GM21381 (cell line): Measurements from ENCODE around the gene DGLUCY.
"Not testable (repeated sequence)": the region's sequence is repeated elsewhere in the genome, so short reads cannot be mapped to it uniquely, and the experiment has no call there.

Experiments
- ATAC-seq: cut with Tn5 transposase; IDR thresholded peaks from one replicate; pipeline ENCODE4 v1.9.1; 2021; ENCODE audit warnings: mild to moderate bottlenecking, moderate library complexity; ENCODE audit not compliant: unreplicated experiment

Gene DGLUCY

DNA sequence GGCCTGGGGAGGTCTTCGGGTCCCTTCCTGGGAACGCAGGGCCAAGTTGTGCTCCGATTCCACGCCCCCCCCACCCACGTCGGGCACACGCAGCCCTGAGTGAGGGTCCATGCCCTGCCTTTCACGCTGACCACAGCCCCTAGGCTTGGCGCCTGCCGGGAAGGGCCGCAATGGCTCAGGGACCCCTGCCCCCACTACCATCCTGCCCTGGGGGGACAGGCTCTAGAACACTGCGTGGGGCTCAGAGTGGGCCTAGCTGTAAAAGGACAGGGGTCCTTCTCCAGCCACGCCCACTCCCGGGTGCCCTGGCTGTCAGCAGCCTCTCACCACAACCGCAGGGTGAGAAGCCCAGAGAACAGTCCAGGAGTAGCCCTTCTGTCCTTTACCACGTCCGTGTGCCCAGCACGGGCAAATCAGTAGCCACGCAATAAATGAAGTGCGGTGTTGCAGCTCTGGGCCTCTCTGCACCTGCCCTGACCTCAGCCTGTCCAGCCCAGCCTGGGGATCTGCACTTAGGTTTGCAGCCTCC lies 140.0 kb downstream of the DGLUCY start:
- ATAC-seq, result no peak

DNA sequence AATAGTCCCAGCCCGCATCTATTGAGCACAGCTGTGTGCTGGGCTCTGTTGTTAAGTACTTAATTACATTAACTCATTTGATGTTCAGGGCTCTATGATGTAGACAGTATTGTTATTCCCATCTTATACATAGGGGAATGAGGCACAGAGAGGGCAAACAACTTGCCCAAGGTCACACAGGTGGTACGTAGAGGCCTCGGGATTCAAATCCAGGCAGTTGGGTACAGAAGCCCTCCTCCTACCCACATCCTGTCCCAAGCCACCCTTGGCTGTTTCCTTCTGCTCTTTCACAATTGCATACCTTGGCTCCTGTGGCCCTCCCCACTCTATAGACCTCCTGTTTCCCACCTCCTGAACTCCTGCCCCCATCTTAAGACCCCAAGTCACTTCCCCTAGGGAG lies 140.6 kb downstream of the DGLUCY start:
- no peak for ATAC-seq

DNA sequence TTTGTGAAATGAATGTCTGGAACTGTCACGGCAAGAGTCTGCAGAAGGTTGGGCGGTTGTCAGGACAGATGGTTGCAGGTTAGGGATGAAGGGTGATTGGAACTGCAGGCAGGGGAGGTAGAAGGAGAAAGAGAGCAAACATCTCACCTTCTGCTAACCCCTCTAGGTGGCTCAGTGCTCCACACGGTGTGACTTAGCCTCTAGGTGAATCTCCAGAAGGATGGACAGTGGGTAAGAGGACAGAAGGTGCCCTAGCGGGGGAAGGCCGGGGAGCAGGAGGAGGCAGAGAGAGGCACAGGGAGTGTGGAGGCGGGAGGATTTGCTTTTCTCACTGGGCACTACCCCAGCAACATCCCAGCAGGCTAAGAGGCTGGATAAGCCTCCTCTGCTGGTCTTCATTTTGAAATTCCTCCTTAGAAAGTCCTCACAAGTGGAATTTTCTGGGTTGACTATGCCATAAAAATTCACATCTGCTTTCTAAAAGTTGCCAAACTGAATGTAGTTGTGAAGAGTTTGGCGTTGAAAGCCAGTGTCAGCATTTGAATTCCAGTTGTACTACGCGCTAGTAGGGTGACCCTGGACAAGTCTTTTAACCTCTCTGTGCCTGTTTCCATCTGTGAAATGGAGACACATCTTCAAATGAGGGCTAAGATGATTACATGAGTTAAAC lies 141.3 kb downstream of the DGLUCY start:
- no peak for ATAC-seq

DNA sequence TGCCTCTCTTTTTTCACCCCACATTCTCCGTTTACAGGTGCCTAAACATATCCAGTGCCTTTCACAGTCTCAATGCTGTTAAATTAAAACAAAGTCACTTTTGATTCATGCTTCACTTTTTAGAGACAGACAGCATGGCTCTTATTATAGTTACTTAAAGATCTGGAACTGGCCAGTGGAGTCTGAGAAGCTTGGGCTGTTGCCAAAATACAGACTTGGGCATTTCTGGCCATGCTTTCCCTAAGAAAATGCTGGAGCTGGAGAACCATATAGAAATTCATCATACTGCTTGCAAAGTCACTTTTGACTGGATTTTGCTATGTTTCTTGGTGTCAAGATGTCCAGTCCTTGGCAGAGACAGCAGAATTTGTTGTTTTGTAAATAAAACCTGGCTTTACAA lies 142.8 kb downstream of the DGLUCY start:
- ATAC-seq, result no peak

DNA sequence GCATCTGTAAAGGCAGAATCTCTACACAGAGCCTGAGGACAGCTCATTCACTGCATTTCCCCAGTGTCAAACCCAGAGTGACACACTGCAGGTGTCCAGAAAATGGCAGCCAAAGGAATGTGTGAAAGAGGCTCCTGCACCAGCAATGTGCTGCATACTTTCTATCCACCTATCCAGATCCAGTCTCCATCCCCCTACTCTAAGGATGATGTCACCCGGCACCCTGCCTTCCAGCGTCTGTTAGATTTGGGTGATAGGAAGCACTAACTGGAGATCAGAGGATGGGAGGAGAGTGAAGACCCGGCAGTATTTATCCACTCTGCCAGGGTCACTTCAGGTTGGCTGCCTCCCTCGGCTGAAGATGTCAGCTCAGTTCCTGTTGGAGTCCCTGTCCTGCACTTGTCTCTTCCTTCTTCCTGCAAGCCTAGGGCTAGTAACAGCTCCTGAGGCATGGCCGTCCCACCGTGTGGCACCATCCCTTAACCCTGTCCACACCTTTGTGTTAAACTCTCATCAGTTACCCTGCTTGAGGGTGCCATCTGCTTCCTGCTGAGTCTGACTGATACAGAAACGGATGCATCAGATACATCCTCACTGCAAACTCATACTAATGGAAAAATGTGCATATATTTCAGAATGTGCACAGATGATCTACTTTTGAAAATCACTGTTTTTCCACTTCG lies 143.6 kb downstream of the DGLUCY start:
- no peak for ATAC-seq

DNA sequence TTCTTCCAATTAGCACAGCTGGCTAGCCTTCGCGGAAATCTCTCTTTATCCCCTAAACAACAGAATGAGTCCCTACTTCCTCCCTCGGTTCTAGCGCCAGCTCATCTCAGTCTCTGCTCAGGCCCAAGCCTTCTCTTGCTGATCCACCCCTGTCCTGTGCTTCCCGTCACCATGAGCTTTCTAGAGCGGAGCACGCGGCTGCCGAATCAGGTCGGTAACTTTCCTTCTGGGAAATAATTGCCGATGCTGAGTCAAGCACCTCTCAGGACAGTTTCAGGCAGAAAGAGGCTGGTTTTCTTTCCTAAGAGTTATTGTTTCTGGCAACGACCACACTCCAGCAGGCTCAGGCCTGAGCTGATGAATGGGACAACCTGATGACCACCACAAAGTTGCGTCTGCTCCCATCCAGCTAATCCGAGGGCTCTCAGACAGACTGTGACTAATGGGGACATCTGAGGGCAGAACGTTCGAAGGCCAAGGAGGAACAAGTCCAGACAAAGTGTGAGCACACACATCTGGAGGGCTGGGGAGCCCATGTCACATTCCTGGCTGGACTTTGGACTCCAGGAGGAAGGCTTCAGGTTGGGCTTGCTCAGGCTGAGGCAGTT lies 144.2 kb downstream of the DGLUCY start:
- ATAC-seq, result no peak

DNA sequence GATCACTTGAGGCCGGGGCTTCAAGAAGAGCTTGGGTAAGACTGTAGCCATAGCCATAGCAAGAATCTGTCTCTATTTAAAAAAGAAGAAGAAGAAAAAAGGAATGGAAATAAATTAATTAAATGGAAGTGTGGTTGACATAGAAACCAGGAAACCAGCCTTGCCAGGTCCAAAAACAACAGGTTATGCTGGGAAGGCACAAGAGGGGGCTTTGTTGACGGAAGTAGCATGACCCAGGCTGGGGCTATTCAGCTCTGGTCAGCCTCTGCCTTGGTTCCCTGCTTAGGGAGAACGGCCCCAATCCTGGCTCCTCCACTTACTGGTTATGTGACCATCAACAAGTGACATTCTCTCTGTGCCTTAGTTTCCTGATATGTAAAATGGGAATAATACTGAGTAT lies 145.0 kb downstream of the DGLUCY start:
- ATAC-seq, result no peak

DNA sequence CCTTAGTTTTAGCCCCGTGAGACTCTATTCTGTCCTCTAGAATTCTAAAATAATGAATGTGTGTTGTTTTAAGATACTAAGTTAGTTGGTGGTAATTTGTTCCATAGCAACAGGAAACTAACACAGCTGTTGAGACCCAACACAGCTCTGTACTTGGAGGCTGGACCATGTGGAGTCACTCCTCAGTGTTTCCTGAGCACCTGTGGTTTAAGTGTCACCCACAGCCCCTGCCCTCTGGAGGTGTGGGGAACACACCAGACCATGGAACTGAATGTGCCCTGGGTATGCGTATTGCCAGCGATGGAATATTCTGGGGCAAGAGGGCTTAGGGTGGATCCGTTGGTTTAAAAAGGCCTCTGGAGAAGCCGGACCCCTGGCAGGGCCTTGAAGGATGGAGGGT lies 147.2 kb downstream of the DGLUCY start:
- ATAC-seq, result no peak

DNA sequence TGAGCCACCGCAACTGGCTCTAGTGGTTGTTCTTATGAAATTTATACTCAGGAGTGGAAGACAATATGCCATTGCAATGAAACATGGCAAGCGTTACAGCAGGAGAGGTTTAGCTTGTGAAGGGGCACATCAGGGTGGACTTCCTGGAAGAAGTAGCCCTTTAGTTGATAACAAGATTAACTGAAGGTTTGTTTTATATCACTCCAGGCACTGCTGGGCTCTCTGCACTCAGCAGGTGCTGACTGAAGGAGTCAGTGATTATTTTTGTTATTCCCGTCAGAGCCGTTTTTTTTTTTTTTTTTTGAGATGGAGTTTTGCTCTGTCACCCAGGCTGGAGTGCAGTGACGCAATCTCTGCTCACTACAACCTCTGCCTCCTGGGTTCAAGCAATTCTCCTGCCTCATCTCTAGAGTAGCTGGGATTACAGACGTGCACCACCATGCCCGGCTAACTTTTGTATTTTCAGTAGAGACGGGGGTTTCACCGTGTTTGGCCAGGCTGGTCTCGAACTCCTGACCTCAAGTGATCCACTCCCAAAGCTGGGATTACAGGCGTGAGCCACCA lies 148.2 kb downstream of the DGLUCY start:
- no peak for ATAC-seq

DNA sequence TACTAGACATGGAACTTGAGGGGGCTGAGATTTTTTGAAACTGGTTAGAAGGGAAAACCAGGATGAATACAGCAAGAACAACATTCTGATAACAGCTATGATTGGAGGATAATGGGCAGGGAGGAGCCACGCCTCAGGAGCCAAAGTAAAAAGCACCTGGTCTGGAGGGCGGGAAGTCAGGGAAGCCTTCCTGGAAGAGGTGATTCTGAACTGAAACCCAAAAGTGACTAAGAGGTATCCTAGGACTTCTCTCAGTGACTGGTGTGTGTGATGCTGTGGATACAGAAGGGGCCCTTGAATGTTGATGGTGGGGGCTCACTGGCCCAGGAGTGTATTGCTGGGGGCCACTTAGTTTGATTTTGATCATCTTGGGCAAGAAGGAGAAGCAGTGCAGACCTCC lies 149.5 kb downstream of the DGLUCY start:
- no peak for ATAC-seq

DNA sequence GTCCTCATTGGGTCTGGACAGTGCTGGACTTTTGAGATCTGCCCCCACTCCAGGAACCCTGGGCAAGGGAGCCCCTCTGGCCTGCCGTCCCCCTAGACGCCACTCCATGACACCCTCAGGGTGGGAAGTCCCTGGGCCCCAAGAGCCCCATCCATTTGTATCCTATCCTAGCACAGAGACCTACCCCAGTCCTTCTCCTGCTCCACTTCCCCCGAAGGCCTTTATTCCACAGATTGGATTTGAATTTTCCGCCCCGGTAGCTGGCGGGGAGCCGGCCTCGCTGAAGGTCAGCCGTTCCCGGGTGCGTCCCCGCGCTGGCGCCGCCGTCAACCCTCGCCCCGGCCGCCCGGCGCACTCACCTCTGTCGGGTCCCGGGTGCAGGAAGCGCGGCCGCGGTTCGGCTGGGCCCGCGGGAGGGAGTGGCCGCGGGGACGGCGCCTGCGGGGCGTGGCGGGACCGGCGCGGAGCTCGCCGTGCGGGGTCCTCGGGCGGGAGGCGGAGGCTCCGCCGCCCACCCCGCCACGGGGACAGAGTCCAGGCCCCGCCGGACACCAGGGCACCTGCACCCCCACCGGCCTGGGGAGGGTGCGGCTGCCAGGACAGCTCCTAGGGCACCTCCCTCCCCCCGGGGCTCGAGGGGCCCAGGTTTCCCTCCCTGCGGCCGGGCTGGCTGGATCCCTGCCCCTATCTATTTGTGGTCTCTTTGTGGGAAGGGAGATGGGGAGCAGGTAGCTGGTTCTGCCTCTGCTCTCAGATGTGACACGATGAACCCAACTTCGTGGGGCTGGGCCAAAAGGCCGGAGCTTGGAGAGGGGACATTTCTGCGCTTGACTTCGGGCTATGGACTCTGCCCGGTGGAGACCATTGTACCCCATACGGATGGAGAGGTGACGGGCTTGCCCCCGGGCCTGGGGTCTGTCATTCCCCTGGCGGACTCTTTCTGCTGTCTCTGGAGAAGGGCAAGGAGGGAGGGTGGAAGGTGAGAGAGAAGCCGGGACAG lies 150.6 kb downstream of the DGLUCY start:
- no peak for ATAC-seq

DNA sequence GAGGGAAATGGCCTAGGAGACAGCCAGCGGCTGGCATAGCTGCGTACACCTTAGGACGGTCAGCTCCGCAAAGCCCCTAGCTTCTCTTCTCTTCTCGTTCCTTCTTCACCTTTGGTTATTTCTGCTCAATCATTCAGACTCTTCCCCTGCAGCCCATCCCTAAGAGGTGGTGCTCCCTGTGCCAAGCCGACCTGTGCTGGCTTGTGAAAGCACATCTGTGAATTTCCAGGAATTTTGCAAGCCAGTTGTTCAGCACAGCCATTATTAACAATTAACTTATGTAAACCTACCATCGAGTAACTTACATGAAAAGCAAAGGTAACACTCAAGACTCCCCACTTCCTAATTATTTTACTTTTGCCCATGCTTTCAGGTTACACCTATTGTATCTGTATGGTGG lies 151.5 kb downstream of the DGLUCY start:
- ATAC-seq, result no peak

DNA sequence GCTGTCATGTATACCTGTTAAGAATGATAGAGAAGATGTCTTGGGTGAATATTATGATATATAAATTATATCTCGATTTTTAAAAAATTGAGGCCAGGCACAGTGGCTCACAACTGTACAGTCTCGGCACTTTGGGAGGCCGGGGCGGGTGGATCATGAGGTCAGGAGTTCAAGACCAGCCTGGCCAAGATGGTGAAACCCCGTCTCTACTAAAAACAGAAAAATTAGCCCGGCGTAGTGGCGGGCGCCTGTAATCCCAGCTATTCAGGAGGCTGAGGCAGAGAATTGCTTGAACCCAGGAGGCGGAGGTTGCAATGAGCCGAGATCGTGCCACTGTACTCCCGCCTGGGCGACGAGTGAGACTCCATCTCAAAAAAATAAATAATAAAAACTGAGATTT lies 152.4 kb downstream of the DGLUCY start:
- not testable (repeated sequence) for ATAC-seq

DNA sequence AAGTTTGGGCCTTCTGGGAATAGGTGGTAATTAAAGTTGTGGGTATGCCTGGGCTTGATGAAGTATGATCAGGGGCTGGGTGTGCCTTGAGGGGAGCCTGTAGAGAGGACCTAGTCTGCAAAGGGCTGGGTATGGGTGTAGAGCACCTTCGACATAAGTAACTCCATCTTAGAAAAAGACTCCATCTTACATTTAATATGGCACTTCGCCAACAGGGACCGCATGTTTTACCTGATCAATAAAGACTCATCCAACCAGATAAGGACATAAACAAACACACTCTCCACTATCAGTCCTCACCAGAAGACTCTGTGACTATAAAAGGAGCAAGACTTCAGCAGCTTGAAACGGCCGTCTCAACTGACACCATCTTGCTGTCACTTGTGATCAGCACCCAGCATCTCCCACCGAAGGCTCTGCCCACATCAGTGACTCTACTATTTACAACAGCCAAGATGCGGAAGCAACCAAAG lies 154.1 kb downstream of the DGLUCY start:
- ATAC-seq, result no peak

DNA sequence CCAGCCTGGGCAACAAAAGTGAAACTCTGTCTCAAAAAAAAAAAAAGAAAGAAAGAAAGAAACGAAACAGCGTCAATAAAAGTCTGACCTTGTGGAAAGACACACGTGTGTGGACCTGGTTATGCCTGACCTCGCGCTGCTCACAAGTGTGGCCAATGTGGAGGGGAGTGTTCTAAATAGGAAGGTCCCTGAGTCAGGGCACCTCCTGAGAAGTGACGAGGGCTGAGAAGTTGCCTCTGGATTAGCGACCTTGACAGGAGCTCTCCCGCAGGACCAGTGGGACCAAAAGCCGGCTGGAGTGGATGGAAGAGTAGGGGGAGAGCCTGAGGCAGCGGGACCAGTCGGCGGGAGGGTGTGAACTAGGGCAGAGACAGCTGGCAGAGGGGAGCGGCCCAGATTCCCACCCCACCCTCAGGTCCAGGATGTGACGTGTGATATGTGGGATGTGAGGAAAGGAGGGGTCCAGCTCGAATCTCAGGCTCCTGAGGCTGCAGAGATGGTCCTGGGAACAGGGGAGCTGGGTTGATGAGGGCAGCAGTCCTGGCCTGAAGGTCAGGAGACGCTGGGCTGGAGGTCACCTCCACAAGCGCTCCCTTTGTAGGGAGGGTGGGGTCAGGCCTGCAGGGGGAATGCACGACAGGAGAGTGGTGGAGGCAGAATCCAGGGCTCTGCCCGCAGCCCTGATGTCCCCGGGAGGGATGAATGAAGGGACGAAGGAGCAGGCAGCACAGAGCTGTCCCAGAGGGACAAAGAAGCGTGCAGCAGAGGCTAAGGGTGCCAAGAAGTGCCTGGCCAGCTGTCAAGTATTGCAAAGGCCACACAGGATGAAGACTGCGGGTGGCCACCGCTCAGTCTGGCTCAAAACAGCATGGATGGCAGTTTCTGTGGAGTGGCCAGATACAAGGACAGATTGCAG lies 155.5 kb downstream of the DGLUCY start:
- no peak for ATAC-seq

DNA sequence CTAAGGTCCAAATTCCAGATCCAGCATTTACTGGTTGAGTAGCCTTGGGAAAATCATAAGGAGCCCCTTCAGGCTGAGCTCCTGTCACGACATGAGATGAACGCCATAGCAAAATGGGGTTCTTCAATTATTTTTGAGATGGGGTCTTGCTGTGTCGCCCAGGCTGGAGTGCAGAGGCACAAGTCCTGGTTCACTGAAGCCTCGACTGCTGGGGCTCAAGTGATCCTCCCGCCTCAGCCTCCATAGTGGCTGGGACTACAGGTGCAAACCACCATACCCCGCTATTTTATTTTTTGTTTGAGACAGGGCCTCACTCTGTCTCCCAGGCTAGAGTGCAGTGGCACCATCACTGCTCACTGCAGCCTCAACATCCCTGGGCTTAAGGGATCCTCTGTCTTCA lies 156.3 kb downstream of the DGLUCY start:
- no peak for ATAC-seq

DNA sequence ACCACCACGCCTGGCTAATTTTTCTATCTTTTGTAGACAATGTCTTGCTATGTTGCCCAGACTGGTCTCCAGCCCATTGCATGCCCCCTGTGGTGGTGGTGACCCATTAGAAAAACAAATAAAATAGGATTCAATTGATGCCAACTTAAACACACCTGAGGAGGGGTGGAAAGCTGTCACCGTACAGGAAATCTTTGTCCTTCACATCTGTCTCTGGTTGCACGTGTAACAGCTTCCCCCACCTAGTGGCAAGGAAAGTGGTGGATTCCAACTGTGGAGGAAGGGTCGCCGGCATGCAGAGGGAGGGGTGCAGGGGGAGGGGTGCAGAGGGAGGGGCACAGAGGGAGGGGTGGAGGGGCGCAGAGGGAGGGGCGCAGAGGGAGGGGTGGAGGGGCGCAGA lies 156.7 kb downstream of the DGLUCY start:
- no peak for ATAC-seq

DNA sequence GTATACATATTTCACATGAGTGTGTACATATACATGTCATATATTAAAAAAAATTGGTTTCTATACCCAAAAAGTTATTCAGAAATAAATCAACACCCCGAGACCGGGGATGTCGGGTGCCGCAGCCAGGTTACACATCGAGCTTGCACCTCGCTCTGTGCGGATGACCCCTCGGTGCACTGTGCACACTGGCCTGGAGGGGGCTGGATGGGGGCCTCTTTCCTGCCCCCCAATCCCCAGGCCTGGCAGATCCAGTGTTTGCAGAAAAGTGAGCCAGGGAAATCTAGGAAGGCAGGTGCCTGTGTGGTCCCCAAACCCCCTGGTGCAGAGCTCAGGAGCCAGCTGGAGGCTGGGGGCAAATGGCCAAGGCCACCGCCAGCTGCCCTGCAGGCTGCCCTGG lies 157.8 kb downstream of the DGLUCY start:
- ATAC-seq, result no peak
